H1 (cell line): Measurements from ENCODE around the gene JDP2. TPM values are rescaled to one million over a fixed set of nuclear protein-coding genes. Genes with fewer than 3 reads are reported as not detected.

ENCODE experiments used
- BRCA1 ChIP-seq: IDR thresholded peaks from 2 replicates; pipeline ENCODE4 v1.6.1; 2012; ENCODE audit warnings: low read depth, low read length, improper control_type of control experiment
- CTBP2 ChIP-seq: IDR thresholded peaks from 2 replicates; pipeline ENCODE4 v1.7.0; 2011; ENCODE audit warnings: borderline replicate concordance, mild to moderate bottlenecking, moderate library complexity, mixed read lengths, low read length; ENCODE audit not compliant: insufficient read depth, insufficient read length
- CTCF ChIP-seq, 3 experiments: IDR thresholded peaks; 1 replicate in 2 of 3; 2 replicates in 1 of 3; pipeline versions ENCODE4 v1.5.1 to v1.6.1; 2011; ENCODE audit warnings: low read length in 3 of 3, mild to moderate bottlenecking in 3 of 3, inconsistent platforms in 2 of 3, low read depth in 1 of 3, moderate library complexity in 1 of 3; ENCODE audit not compliant: insufficient read depth in 1 of 3; ENCODE audit errors: control extremely low read depth in 1 of 3
- EP300 ChIP-seq, 2 experiments: IDR thresholded peaks; 1 replicate in 1 of 2; 2 replicates in 1 of 2; pipeline ENCODE4 v1.6.1; 2011 to 2012; ENCODE audit warnings: low read depth in 2 of 2, low read length in 2 of 2, mild to moderate bottlenecking in 2 of 2, borderline replicate concordance in 1 of 2, inconsistent platforms in 1 of 2, moderate library complexity in 1 of 2
- KDM4A ChIP-seq: IDR thresholded peaks from one replicate; pipeline ENCODE4 v1.7.1; 2012; ENCODE audit warnings: low read depth, mild to moderate bottlenecking, moderate library complexity, low read length, inconsistent platforms; ENCODE audit not compliant: severe bottlenecking
- MAFK ChIP-seq: IDR thresholded peaks from 2 replicates; pipeline ENCODE4 v1.6.1; 2012; ENCODE audit warnings: low read depth, mild to moderate bottlenecking, improper control_type of control experiment, low read length
- NANOG ChIP-seq: IDR thresholded peaks from 2 replicates; pipeline ENCODE4 v1.6.1; 2011; ENCODE audit warnings: low read length, low read depth, mild to moderate bottlenecking, inconsistent platforms; ENCODE audit not compliant: insufficient read depth, poor library complexity, severe bottlenecking
- RFX5 ChIP-seq: IDR thresholded peaks from 2 replicates; pipeline ENCODE4 v1.6.1; 2011; ENCODE audit warnings: low read depth, low read length, improper control_type of control experiment, borderline replicate concordance
- RXRA ChIP-seq: IDR thresholded peaks from 2 replicates; pipeline ENCODE4 v1.6.1; 2011; ENCODE audit warnings: low read depth, mild to moderate bottlenecking, low read length, moderate library complexity; ENCODE audit not compliant: insufficient read depth
- SIN3A ChIP-seq, 2 experiments: IDR thresholded peaks in 1 of 2; conservative IDR thresholded peaks in 1 of 2; 2 replicates each; pipeline ENCODE4 v1.6.1; 2011 to 2012; ENCODE audit warnings: low read length in 2 of 2, improper control_type of control experiment in 1 of 2, low read depth in 1 of 2, mild to moderate bottlenecking in 1 of 2
- SRF ChIP-seq: IDR thresholded peaks from 2 replicates; pipeline ENCODE4 v1.6.1; 2011; ENCODE audit warnings: mild to moderate bottlenecking, low read depth, low read length, moderate library complexity
- SUZ12 ChIP-seq: fragments of 200-600 bp; sonication (generic); IDR thresholded peaks from 2 replicates; pipeline ENCODE4 v1.6.1; 2012; ENCODE audit warnings: mild to moderate bottlenecking, inconsistent platforms, low read length, moderate library complexity, mixed read lengths
- polyA plus RNA-seq, 7 experiments: library from polyadenylated mRNA; depleted of rRNA in 3 of 7; stranded (reverse) in 5 of 7; unstranded in 2 of 7; fragments of >200 nt in 5 of 7; fragments of 200-250 nt in 2 of 7; gene quantifications; 1 replicate in 5 of 7; 2 replicates in 1 of 7; 4 replicates in 1 of 7; pipeline versions ENCODE4 v1.2.1 to v1.2.3, GENCODE V29; 2011 to 2013; ENCODE audit warnings: missing spikeins in 2 of 7, mixed read lengths in 2 of 7
- total RNA-seq: library from RNA; stranded (reverse); fragmentation: NEBNext Ultra II Directional; extraction: Animal tissue kit (Norgen Biotek cat#: 25700); gene quantifications from 2 replicates; pipeline ENCODE4 v1.2.1, GENCODE V29; 2021

Gene JDP2
- total and polyA plus RNA-seq, 2 of the 8 experiments (the other 6 are each of a cell fraction or from before 2014, with no cell fraction given): 8.9 to 27.2 TPM

- TF ChIP-seq SIN3A (conservative IDR thresholded peaks at IDR 0.05 in 1 of 2, IDR thresholded peaks at IDR 0.05 in 1 of 2; ENCODE audit: low read depth in 1 of 2, low read length in 2 of 2) (no peak), CTCF (IDR thresholded peaks at IDR 0.05; ENCODE audit: control extremely low read depth in 1 of 3, insufficient read depth in 1 of 3, low read depth in 1 of 3, low read length in 3 of 3) (no peak), CTBP2 (no peak), MAFK (no peak), RFX5 (no peak), SRF (no peak), NANOG (no peak), BRCA1 (no peak), RXRA (no peak), EP300 (IDR thresholded peaks at IDR 0.05; ENCODE audit: borderline replicate concordance in 1 of 2, low read depth in 2 of 2, low read length in 2 of 2) (no peak), KDM4A (no peak), SUZ12 (no peak)
Observed at GRCh38 chr14:75519826-75520728, 92.3 kb downstream of the JDP2 start (continued).
